ENCODE results near the gene C1QTNF3.

Gene C1QTNF3

GRCh38 chr5:34020726-34021125 is 22.3 kb downstream of the C1QTNF3 start:
- no peak overlapping the region for H3K27ac ChIP-seq (replicated peaks; ENCODE audit: low read length)
- no peak overlapping the region for H3K4me3 ChIP-seq (ENCODE audit: low read length in 2 of 2)
- H2BK12ac ChIP-seq (ENCODE audit: low read length), result no peak overlapping the region
- no peak overlapping the region for H3K14ac ChIP-seq (ENCODE audit: low read length)
- no peaks in the 10 kb centered on the region for H3K27me3 ChIP-seq (ENCODE audit: control insufficient read depth in 3 of 3, insufficient read depth in 3 of 3, low read depth in 1 of 3, low read length in 3 of 3)
- H3K18ac ChIP-seq (ENCODE audit: low read length), result no peak overlapping the region
- H2AK5ac ChIP-seq (ENCODE audit: low read depth, low read length), result no peak overlapping the region
- no peak overlapping the region for H3K4me2 ChIP-seq (ENCODE audit: insufficient read depth, low read length, poor library complexity, severe bottlenecking)
- H2BK15ac ChIP-seq (ENCODE audit: low read length), result no peak overlapping the region
- H3K79me1 ChIP-seq (ENCODE audit: low read depth, low read length), result no peaks in the 10 kb centered on the region
- DNase-seq (ENCODE audit: low spot score), result no peak
- no peaks in the 10 kb centered on the region for H3K9me3 ChIP-seq (replicated peaks in 1 of 2; ENCODE audit: control insufficient read depth in 2 of 2, insufficient read depth in 1 of 2, low read depth in 1 of 2, low read length in 2 of 2)
- no CpG with 5 or more reads among the region's 1 CpG for WGBS, 2 donors (ENCODE audit: extremely low coverage in 2 of 2, insufficient read length in 2 of 2, insufficient replicate concordance in 1 of 2)
- H4K8ac ChIP-seq (ENCODE audit: low read depth, low read length), result no peak overlapping the region
- H3K4me1 ChIP-seq (ENCODE audit: control insufficient read depth in 2 of 2, insufficient read depth in 1 of 2, low read depth in 1 of 2, low read length in 2 of 2), result peaks cover 0 to 2% of the 10 kb centered on the region in 2 donors
- no peak overlapping the region for H3K9ac ChIP-seq (ENCODE audit: low read depth, low read length, poor library complexity)
- H3K23ac ChIP-seq (ENCODE audit: low read depth, low read length, poor library complexity), result no peak overlapping the region
- no peak overlapping the region for H4K91ac ChIP-seq (ENCODE audit: low read depth, low read length, poor library complexity)
- H2AFZ ChIP-seq (ENCODE audit: low read length), result no peak overlapping the region
- H2BK5ac ChIP-seq (ENCODE audit: low read length), result no peak overlapping the region
- peaks cover 1 to 18% of the 10 kb centered on the region in 2 donors for H3K36me3 ChIP-seq (replicated peaks in 1 of 2; ENCODE audit: control insufficient read depth in 2 of 2, insufficient read depth in 2 of 2, low read length in 2 of 2)
- no peak overlapping the region for H2BK120ac ChIP-seq (ENCODE audit: low read depth, low read length)
- H3K4ac ChIP-seq (ENCODE audit: low read length), result no peak overlapping the region

GRCh38 chr5:34017254-34017653 is 25.8 kb downstream of the C1QTNF3 start:
- H3K9me3 ChIP-seq (replicated peaks in 1 of 2; ENCODE audit: control insufficient read depth in 2 of 2, insufficient read depth in 1 of 2, low read depth in 1 of 2, low read length in 2 of 2), result no peaks in the 10 kb centered on the region
- no peak overlapping the region for H2AK5ac ChIP-seq (ENCODE audit: low read depth, low read length)
- no CpG with 5 or more reads among the region's 2 CpGs for WGBS, 2 donors (ENCODE audit: extremely low coverage in 2 of 2, insufficient read length in 2 of 2, insufficient replicate concordance in 1 of 2)
- H3K4ac ChIP-seq (ENCODE audit: low read length), result no peak overlapping the region
- no peak overlapping the region for H3K27ac ChIP-seq (replicated peaks; ENCODE audit: low read length)
- H2BK15ac ChIP-seq (ENCODE audit: low read length), result no peak overlapping the region
- no peaks in the 10 kb centered on the region for H3K4me1 ChIP-seq (ENCODE audit: control insufficient read depth in 2 of 2, insufficient read depth in 1 of 2, low read depth in 1 of 2, low read length in 2 of 2)
- no peak overlapping the region for H2AFZ ChIP-seq (ENCODE audit: low read length)
- no peak overlapping the region for H3K14ac ChIP-seq (ENCODE audit: low read length)
- DNase-seq (ENCODE audit: low spot score), result no peak
- H4K8ac ChIP-seq (ENCODE audit: low read depth, low read length), result no peak overlapping the region
- peaks cover 0 to 13% of the 10 kb centered on the region in 2 donors for H3K36me3 ChIP-seq (replicated peaks in 1 of 2; ENCODE audit: control insufficient read depth in 2 of 2, insufficient read depth in 2 of 2, low read length in 2 of 2)
- H3K27me3 ChIP-seq (ENCODE audit: control insufficient read depth in 3 of 3, insufficient read depth in 3 of 3, low read depth in 1 of 3, low read length in 3 of 3), result peaks cover 0 to 2% (median 0%) of the 10 kb centered on the region in 3 experiments
- H3K4me3 ChIP-seq (ENCODE audit: low read length in 2 of 2), result no peak overlapping the region
- no peak overlapping the region for H2BK12ac ChIP-seq (ENCODE audit: low read length)
- H3K79me1 ChIP-seq (ENCODE audit: low read depth, low read length), result no peaks in the 10 kb centered on the region
- H3K23ac ChIP-seq (ENCODE audit: low read depth, low read length, poor library complexity), result no peak overlapping the region
- H2BK5ac ChIP-seq (ENCODE audit: low read length), result no peak overlapping the region
- H3K18ac ChIP-seq (ENCODE audit: low read length), result no peak overlapping the region
- H4K91ac ChIP-seq (ENCODE audit: low read depth, low read length, poor library complexity), result no peak overlapping the region
- no peak overlapping the region for H2BK120ac ChIP-seq (ENCODE audit: low read depth, low read length)
- H3K9ac ChIP-seq (ENCODE audit: low read depth, low read length, poor library complexity), result no peak overlapping the region
- no peak overlapping the region for H3K4me2 ChIP-seq (ENCODE audit: insufficient read depth, low read length, poor library complexity, severe bottlenecking)

GRCh38 chr5:34016750-34017149 is 26.3 kb downstream of the C1QTNF3 start:
- Histone ChIP-seq H3K9ac (ENCODE audit: low read depth, low read length, poor library complexity) (no peak overlapping the region), H3K27ac (replicated peaks; ENCODE audit: low read length) (no peak overlapping the region), H2BK5ac (ENCODE audit: low read length) (no peak overlapping the region), H3K4me2 (ENCODE audit: insufficient read depth, low read length, poor library complexity, severe bottlenecking) (no peak overlapping the region), H2BK12ac (ENCODE audit: low read length) (no peak overlapping the region), H3K79me1 (ENCODE audit: low read depth, low read length) (no peaks in the 10 kb centered on the region), H2BK15ac (ENCODE audit: low read length) (no peak overlapping the region), H2BK120ac (ENCODE audit: low read depth, low read length) (no peak overlapping the region), H3K14ac (ENCODE audit: low read length) (no peak overlapping the region), H2AFZ (ENCODE audit: low read length) (no peak overlapping the region), H3K9me3 (replicated peaks in 1 of 2; ENCODE audit: control insufficient read depth in 2 of 2, insufficient read depth in 1 of 2, low read depth in 1 of 2, low read length in 2 of 2) (no peaks in the 10 kb centered on the region), H2AK5ac (ENCODE audit: low read depth, low read length) (no peak overlapping the region), H3K4me1 (ENCODE audit: control insufficient read depth in 2 of 2, insufficient read depth in 1 of 2, low read depth in 1 of 2, low read length in 2 of 2) (no peaks in the 10 kb centered on the region), H3K27me3 (ENCODE audit: control insufficient read depth in 3 of 3, insufficient read depth in 3 of 3, low read depth in 1 of 3, low read length in 3 of 3) (peaks cover 0 to 2% (median 0%) of the 10 kb centered on the region in 3 experiments), H3K36me3 (replicated peaks in 1 of 2; ENCODE audit: control insufficient read depth in 2 of 2, insufficient read depth in 2 of 2, low read length in 2 of 2) (peaks cover 0 to 13% of the 10 kb centered on the region in 2 donors), H3K4ac (ENCODE audit: low read length) (no peak overlapping the region), H4K91ac (ENCODE audit: low read depth, low read length, poor library complexity) (no peak overlapping the region), H4K8ac (ENCODE audit: low read depth, low read length) (no peak overlapping the region), H3K18ac (ENCODE audit: low read length) (no peak overlapping the region), H3K4me3 (ENCODE audit: low read length in 2 of 2) (no peak overlapping the region), H3K23ac (ENCODE audit: low read depth, low read length, poor library complexity) (no peak overlapping the region)
- DNase-seq (ENCODE audit: low spot score), result no peak
- no CpG with 5 or more reads among the region's 2 CpGs for WGBS, 2 donors (ENCODE audit: extremely low coverage in 2 of 2, insufficient read length in 2 of 2, insufficient replicate concordance in 1 of 2)

GRCh38 chr5:34016222-34016621 is 26.8 kb downstream of the C1QTNF3 start:
- Histone ChIP-seq H3K4me1 (ENCODE audit: control insufficient read depth in 2 of 2, insufficient read depth in 1 of 2, low read depth in 1 of 2, low read length in 2 of 2) (no peaks in the 10 kb centered on the region), H3K14ac (ENCODE audit: low read length) (no peak overlapping the region), H3K9ac (ENCODE audit: low read depth, low read length, poor library complexity) (no peak overlapping the region), H3K27ac (replicated peaks; ENCODE audit: low read length) (no peak overlapping the region), H3K36me3 (replicated peaks in 1 of 2; ENCODE audit: control insufficient read depth in 2 of 2, insufficient read depth in 2 of 2, low read length in 2 of 2) (peaks cover 0 to 13% of the 10 kb centered on the region in 2 donors), H3K4me3 (ENCODE audit: low read length in 2 of 2) (no peak overlapping the region), H2AFZ (ENCODE audit: low read length) (no peak overlapping the region), H3K4ac (ENCODE audit: low read length) (no peak overlapping the region), H3K4me2 (ENCODE audit: insufficient read depth, low read length, poor library complexity, severe bottlenecking) (no peak overlapping the region), H4K91ac (ENCODE audit: low read depth, low read length, poor library complexity) (no peak overlapping the region), H3K79me1 (ENCODE audit: low read depth, low read length) (no peaks in the 10 kb centered on the region), H2BK5ac (ENCODE audit: low read length) (no peak overlapping the region), H2BK120ac (ENCODE audit: low read depth, low read length) (no peak overlapping the region), H4K8ac (ENCODE audit: low read depth, low read length) (no peak overlapping the region), H3K9me3 (replicated peaks in 1 of 2; ENCODE audit: control insufficient read depth in 2 of 2, insufficient read depth in 1 of 2, low read depth in 1 of 2, low read length in 2 of 2) (no peaks in the 10 kb centered on the region), H3K18ac (ENCODE audit: low read length) (no peak overlapping the region), H3K27me3 (ENCODE audit: control insufficient read depth in 3 of 3, insufficient read depth in 3 of 3, low read depth in 1 of 3, low read length in 3 of 3) (peaks cover 0 to 2% (median 0%) of the 10 kb centered on the region in 3 experiments), H3K23ac (ENCODE audit: low read depth, low read length, poor library complexity) (no peak overlapping the region), H2AK5ac (ENCODE audit: low read depth, low read length) (no peak overlapping the region), H2BK12ac (ENCODE audit: low read length) (no peak overlapping the region), H2BK15ac (ENCODE audit: low read length) (no peak overlapping the region)
- DNase-seq (ENCODE audit: low spot score), result no peak
- WGBS, 2 donors (ENCODE audit: extremely low coverage in 2 of 2, insufficient read length in 2 of 2, insufficient replicate concordance in 1 of 2), result no CpG with 5 or more reads among the region's 5 CpGs

Data from neuronal stem cell (in vitro differentiated cells).